Cerebellar cortex (tissue), 1 donor: Measurements from ENCODE around the gene PLA2R1.

ENCODE experiments used
- DNase-seq: peaks from one replicate; pipeline ENCODE4 v3.0.0-alpha.2; 2015; ENCODE audit warnings: low spot score

PLA2R1 gene

DNA sequence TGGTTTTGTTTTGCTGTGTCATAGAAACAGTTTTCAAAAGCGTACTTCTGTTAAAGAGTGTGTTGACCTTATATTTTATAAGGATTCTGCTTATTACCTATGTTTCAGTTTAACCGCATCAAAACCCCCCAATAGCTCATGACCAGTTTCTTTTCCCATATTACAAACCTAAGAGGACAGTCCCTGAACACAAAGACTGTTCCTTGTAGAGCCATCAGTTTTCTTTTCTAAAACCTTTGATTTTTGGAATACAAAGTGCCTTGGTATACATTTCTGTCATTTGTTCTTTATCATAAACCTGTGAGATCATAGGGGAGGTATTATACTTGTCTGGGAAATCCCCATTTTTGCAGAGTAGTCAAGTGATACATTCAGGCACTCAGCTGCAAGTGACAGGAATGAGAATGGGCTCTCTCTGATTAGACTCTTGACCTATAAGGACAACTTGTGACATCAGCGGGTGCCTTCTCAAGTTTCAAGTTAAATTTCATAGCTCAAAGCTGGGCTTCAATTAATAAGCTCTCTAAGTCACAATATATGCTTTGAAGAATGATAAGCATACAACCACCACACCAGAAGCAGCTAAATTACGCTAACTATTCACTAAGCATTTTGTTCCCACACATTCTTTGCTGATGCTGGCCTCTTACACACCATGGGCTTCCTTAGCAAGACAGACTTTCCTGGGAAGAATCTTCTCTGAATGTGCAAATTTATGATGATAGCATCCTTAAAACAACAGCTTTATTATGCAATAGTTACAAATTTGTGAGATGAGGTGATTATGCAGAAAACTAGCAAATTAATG lies 167.0 kb downstream of the PLA2R1 start:
- no peak for DNase-seq

DNA sequence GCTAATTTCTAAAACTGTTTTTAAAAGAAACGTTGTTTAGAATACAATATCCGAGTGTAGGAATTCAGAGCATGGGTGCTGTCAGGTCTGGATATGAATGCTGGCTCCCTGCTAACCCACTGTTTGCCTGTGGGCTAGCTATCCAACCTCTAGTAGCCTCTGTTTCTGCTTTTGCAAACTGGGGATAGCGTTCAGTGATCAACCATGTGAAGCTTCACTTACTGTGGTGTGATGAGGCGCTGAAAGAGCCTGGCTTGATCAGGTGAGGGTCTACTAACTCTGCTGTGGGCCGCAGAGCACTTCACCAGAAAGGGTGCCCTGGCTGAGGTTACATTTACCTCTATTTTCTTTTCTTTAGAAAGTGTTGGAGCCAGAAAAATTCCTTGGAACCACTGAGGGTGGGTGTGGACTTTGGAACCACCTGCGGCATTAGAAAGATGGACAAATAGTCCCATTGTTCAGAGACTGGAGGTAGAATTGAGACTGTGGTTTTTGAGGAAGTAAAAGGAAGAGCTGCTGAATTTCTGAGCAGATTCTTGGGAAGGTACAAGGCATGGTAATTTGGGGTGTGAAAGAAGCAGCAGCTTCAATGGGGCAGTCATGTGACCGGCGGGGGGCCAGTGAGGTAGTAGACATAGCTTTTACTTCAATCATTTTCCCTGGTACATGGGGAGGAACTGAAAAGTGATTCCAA lies 168.1 kb downstream of the PLA2R1 start:
- no peak for DNase-seq

DNA sequence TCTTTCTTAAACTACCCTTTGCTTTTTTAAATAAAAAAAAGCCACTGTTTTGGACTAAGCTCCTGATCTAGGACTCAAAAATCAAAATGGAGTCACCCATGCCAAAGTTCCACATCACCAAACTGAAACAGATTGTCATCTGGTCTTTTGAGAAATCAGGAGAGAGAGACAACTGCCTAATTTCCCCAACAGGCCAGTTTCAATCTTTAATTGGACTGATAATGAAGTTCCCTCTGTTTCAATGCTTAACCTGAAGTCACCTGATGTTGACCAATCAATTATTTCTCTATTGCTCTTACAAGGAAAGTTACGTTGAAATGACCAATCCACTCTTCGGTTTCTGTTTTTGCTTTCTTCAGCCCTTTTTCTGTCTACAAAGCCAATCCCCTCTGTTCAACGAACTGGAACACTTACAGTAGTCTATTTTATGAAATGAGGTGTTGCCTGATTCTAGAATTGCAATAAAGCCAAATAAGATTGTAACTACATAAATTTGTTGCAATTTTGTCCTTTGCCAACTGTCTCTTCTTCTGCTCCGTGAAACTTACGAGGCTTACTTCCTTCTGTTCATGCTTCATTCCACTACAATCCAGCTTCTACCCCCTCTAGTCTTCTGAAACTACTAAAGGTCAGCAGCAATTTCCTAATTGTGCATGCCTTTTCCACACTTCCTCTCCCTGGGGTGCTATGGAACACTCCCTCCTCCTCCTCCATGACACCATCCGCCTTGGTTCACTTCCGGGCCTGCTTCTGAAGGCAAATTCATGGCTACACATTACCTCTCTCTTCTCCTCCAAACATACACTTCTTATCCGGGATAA lies 169.2 kb downstream of the PLA2R1 start:
- no peak for DNase-seq

DNA sequence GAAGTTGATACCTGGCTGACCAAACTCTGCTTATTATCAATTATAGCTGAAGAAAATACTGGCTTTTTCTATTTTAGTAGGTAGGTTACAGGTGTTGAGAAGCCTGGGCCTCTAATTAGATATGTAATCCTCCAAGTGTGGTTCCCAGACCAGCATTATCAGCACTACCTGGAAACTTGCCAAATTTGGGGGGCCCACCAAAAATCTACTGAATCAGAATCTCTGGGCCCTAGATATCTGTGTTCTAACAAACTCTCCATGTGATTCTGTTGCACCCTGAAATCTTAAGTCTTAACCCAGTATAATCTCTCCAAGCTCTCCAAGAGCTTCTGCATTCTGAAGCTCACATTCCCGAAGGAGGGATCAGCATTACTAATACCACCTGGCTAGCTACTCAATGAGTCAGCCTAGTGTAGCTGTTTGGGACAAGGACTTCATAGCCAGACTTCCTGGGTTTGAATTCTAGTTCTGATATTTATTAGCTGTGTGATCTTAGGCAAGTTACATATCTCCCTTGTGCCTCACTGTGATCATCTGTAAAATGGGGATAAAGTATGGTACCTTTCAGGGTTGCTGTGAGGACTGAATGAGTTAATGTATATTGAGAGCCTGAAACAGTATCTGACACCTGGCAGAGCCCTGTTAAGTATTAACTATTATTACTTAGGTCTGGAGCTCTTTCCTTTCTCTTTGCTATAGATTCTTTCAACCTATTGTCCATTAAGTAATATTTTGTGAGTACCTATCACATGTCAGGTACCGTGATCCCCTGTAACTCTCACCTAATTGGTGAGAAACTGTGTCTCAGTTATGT lies 170.3 kb downstream of the PLA2R1 start:
- DNase-seq: no peak

GRCh38 chr2:159891267-159891588 lies 171.2 kb downstream of the PLA2R1 start:
- no peak for DNase-seq

- DNase-seq: no peak
Observed at GRCh38 chr2:159890551-159891266, 171.7 kb downstream of the PLA2R1 start.

DNA sequence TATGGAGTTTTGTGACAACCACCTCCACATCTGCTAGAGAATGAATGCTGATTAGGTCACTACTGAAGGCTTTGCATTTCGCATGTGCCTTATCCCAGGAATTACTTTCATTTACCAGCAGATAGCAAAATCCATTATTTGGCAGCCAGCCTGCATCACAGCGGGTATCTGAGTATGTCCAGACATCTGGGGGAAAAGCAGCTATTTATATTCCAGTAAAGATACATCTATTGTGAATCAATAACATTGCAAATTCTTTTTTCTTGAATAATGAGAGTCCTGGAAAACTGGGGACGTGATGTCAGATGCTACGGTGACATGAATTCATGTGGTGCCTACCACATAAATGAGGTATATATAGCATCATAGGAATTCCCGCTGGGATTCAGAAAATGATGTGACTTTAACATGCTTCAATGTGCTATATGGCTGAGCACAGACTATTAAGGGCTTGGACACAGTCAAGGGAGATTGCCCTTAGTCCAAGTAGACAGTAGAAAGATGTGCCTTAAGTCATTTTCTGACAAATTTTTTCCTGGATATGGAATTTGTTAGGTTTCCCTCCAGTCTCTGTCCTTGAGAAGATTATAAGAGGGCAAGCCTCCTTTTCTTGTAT lies 180.2 kb downstream of the PLA2R1 start:
- no peak for DNase-seq
